HUES6 (cell line): ENCODE results near the gene SKIDA1.

ENCODE experiments used
- H3K27ac ChIP-seq: 2 replicates; pipeline ENCODE4 v1.7.0; 2013; ENCODE audit warnings: low read depth, mild to moderate bottlenecking, low read length, inconsistent platforms
- H3K27me3 ChIP-seq: 2 replicates; pipeline ENCODE4 v1.6.1; 2013; ENCODE audit warnings: low read length; ENCODE audit not compliant: control insufficient read depth, insufficient read depth
- H3K36me3 ChIP-seq: 2 replicates; pipeline ENCODE4 v1.6.1; 2013; ENCODE audit warnings: low read length; ENCODE audit not compliant: control insufficient read depth, insufficient read depth
- H3K4me1 ChIP-seq: 2 replicates; pipeline ENCODE4 v1.6.1; 2013; ENCODE audit warnings: low read length; ENCODE audit not compliant: control insufficient read depth, insufficient read depth
- H3K4me3 ChIP-seq: 2 replicates; pipeline ENCODE4 v1.5.1; 2013; ENCODE audit warnings: low read depth, low read length
- H3K9ac ChIP-seq: one replicate; pipeline ENCODE4 v1.6.1; 2013; ENCODE audit warnings: mild to moderate bottlenecking, low read length
- H3K9me3 ChIP-seq: 2 replicates; pipeline ENCODE4 v1.6.1; 2013; ENCODE audit warnings: low read depth, low read length; ENCODE audit not compliant: control insufficient read depth, insufficient read depth

The SKIDA1 gene

DNA sequence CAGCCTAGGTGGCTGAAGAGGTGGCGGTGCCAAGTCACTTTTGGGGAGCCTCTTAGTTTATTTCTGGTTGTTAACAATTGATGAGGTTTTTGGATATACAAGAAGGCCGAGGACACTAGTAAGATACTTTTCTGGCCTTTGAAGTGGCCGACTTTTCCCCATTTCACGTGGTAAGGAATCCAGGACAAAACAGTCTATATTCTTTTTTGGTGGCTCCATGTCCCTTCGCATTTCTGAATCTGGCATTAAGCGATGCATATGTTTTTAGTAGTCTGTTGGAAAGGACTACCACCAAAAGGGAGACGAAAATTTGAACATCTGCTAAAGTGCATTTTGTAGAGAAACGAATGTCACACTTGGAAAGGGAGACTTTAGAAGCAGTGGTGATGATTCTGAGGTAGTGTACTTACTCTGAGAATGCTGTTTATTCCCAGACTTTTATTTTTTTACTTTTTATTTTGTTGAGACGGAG is 10.0 kb upstream of the SKIDA1 start:
- no peaks in the 10 kb centered on the region for H3K27me3 ChIP-seq
- peak overlapping the region; percentile 67; the same call in 1 of the 2 replicates for H3K27ac ChIP-seq

DNA sequence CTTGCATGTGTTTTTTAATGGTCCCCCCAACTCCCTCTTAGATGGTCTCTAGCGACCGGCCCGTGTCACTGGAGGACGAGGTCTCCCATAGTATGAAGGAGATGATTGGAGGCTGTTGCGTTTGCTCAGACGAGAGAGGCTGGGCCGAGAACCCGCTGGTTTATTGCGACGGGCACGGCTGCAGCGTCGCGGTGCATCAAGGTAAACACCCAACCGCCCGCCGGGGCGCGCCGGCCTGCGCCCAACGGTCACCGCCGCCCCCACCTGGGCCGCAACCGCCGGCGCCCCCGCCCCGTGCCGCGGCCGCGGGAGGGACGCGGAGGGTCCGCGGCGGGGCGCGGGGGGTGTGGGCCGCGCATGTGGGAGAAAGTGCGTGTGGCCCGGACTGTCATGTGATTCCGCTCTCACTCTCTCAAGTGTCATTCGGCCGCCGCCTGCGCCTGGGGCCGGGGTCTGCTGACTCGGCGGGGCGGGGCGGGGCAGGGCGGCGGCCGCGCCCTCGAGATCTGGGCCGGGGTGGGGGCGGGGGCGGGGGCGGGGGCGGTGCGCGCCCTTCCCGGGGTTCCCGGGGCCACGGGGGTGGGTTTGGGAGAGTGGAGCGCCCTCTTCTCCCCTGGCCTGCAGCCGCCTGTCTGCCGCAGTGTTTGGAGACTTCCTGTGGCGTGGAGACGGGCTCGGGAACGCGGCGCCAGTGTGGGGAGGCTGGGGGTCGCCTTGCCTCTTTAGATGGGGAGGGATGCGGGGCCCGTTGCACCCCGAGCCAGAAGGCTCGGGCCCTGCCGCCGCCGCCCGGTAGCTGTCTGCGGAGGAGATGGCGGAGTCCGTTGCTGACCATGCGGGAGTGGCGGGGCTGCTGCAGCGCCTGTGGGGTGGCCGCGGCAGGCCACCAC is 9.4 kb upstream of the SKIDA1 start:
- peak overlapping the region; percentile 67; the same call in 1 of the 2 replicates for H3K27ac ChIP-seq
- H3K4me3 ChIP-seq, result peak overlapping the region; percentile 85
- peak overlapping the region; percentile 89 for H3K9ac ChIP-seq
- H3K27me3 ChIP-seq, result no peaks in the 10 kb centered on the region
- peaks cover 34% of the 10 kb centered on the region for H3K36me3 ChIP-seq
- no peaks in the 10 kb centered on the region for H3K9me3 ChIP-seq
- peaks cover 37% of the 10 kb centered on the region for H3K4me1 ChIP-seq

More for the DNA sequence above, 10.0 kb upstream of the SKIDA1 start:
- Histone ChIP-seq H3K36me3 (peaks cover 41% of the 10 kb centered on the region), H3K9me3 (no peaks in the 10 kb centered on the region), H3K9ac (peak overlapping the region; percentile 89), H3K4me1 (peaks cover 35% of the 10 kb centered on the region), H3K4me3 (peak overlapping the region; percentile 85)

DNA sequence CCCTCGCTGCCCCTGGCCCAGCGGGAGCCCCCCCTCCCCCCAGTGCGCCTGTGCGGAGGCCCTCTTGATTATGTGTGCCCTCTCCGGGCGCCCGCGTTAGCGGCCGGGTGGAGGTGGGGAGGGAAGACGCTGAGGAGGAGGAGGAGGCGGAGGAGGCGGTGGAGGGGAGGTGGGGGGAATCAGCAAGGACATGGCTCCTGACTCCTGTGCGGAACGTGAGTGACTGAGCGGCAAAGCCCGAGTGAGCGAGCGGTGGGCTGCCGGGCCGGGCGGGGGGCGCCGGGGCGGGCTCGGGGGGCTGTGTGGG is 8.8 kb upstream of the SKIDA1 start:
- peak overlapping the region; percentile 85 for H3K4me3 ChIP-seq
- peaks cover 43% of the 10 kb centered on the region for H3K4me1 ChIP-seq
- peaks cover 28% of the 10 kb centered on the region for H3K36me3 ChIP-seq
- no peak overlapping the region; the same call in 1 of the 2 replicates for H3K27ac ChIP-seq
- H3K9ac ChIP-seq, result peak overlapping the region; percentile 87
- H3K9me3 ChIP-seq, result no peaks in the 10 kb centered on the region
- no peaks in the 10 kb centered on the region for H3K27me3 ChIP-seq

DNA sequence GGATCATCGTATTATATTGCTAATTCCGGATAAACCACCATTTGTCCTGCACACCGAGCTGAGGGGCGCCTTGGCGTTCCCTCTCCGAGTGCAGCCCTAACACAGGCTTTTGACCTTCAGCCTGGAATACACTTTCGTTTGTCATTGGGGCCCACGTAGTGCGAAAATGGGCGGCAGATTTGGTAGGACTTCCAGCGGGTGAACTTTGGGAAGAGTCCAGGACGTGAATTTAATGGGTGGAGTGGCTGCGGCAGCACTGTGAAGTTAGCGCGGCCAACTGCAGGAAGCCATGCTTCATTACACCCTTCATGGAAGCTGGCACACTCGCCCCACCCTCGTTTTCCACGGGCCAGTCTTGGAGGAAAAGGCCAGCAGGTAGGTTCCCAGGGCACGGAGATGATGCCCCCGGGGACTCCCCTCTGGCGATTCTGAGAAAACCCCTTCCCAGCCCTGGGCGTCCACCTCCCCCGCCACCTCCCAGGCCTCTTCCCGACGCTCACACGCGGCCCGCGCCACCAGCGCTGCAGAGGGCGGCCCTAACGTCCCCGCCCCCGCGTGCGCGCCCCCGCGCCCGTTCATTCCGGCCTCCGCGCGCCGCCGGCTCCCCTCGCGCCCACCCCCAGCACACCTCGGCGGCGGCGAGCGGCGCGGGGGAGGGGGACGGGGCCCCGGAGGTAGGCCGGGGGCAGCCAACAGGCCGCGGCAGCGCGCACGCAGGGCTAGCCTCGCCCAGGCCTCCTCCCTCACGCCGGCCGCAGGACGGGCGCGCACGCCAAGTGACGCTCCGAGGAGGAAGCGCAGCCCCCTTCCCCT is 8.2 kb upstream of the SKIDA1 start, which contains the start of gene MLLT10:
Gene MLLT10 (plus strand): TSS at position 766 of the 813 bp plus-strand sequence. CDS start 413 bp downstream, outside the sequence.
- H3K9me3 ChIP-seq, result no peaks in the 10 kb centered on the region
- H3K27ac ChIP-seq, result peak within 1 kb of the TSS; percentile 96
- H3K4me3 ChIP-seq, result peak within 1 kb of the TSS; percentile 85
- H3K36me3 ChIP-seq, result peaks cover 22% of the 10 kb centered on the region
- H3K27me3 ChIP-seq, result no peaks in the 10 kb centered on the region
- H3K9ac ChIP-seq, result peak within 1 kb of the TSS; percentile 95
- peaks cover 48% of the 10 kb centered on the region for H3K4me1 ChIP-seq

DNA sequence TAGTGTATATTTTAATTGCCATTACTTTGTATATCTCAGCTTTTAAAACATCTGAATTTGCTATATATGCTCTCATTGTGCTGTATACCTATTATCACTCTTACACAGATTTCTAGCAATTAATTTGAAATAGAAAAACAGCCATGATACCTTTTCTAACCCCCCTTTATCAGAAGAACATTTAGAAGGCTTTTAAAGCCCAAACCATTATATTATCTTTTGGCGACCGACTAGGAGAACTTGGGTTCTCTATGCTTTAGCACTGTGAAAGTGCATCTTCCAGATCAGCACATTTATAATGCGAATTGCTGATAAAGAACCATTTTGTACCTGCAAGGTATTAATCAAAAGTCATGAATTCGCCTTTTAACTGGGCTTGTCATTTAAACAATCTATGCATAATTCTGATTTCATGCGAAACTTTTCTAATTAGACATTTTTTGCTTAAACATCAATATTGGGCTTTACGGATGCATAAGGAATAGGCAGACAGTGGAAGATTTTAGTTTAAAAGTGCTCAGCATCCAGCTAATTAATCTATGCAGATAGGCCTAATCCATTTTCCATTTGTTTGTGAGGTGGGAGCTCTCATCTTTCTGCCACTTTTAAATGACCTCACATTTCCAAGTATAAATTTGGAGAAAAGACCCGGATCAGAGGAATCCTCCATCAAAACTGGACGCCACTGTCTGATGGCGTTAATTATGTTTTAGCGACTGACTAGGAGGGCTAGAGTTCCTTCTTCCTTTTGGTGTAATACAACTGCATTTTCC is 7.4 kb upstream of the SKIDA1 start:
- Histone ChIP-seq H3K4me3 (peak overlapping the region; percentile 76), H3K9ac (peak overlapping the region; percentile 95), H3K27ac (peak overlapping the region; percentile 96), H3K36me3 (peaks cover 15% of the 10 kb centered on the region), H3K9me3 (no peaks in the 10 kb centered on the region), H3K4me1 (peaks cover 55% of the 10 kb centered on the region), H3K27me3 (no peaks in the 10 kb centered on the region)

DNA sequence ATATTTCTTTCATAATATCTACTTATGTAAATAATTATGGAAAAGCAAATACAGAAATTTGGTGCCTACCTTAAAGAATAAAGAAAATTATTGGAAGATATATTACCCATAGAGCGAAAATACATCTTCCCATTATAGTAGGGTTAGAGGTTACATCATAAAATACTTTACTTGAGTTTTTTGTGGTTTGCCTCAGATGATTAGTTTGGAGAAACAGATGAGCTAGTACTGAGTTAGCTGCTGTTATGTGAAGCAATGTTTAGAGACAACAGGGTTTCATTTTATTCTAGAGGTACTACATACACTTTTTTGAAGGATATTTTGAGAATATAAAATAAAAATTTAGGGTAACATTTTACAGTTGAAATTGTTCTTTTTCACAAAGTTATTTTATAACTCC is 5.7 kb upstream of the SKIDA1 start:
- no peak overlapping the region for H3K9ac ChIP-seq
- no peak overlapping the region for H3K27ac ChIP-seq
- H3K4me1 ChIP-seq, result peaks cover 52% of the 10 kb centered on the region

DNA sequence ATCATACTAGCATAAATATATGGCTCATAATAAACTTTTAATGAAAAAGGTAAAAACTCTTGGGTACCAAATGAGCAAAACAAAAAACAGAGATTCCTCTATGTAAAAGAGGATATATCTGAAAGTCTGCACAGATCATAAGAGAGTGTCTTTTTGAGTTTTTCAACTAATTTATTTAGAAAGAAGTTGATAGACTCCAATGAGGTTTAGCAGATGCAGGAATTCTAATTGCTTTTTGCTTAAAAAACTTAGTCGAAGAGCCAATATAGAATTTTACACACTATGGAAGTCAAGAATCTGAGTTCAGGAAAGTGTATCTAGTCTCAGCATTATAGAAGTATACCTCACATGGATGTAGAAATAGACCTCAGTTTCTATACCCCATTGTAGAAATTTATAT is 5.2 kb upstream of the SKIDA1 start:
- Histone ChIP-seq H3K27ac (no peak overlapping the region), H3K36me3 (no peaks in the 10 kb centered on the region), H3K4me1 (peaks cover 47% of the 10 kb centered on the region), H3K27me3 (no peaks in the 10 kb centered on the region), H3K4me3 (no peak overlapping the region), H3K9ac (no peak overlapping the region), H3K9me3 (no peaks in the 10 kb centered on the region)

More for the DNA sequence above, 5.7 kb upstream of the SKIDA1 start:
- H3K4me3 ChIP-seq, result no peak overlapping the region
- no peaks in the 10 kb centered on the region for H3K27me3 ChIP-seq
- no peaks in the 10 kb centered on the region for H3K36me3 ChIP-seq
- no peaks in the 10 kb centered on the region for H3K9me3 ChIP-seq

DNA sequence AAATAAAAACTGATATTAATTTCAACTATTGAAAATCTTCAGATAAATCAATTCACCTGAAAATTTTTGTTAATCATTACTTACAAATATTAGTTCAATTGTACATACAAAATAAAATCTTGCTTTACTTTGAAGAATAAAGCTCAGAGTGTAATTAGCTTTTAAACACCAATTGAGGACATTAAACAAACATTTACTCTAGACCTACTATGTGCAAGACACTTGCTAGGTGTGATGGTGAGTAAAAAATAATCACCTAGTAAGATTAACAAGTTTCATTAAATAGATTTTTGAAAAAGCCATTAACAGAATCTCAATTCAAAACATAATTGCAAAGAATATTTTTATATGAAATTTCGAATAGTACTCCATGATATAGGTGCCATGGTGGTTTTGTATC is 4.7 kb upstream of the SKIDA1 start:
- H3K27me3 ChIP-seq, result no peaks in the 10 kb centered on the region
- H3K4me1 ChIP-seq, result peaks cover 45% of the 10 kb centered on the region
- H3K9me3 ChIP-seq, result no peaks in the 10 kb centered on the region
- no peak overlapping the region for H3K9ac ChIP-seq
- H3K36me3 ChIP-seq, result no peaks in the 10 kb centered on the region
- no peak overlapping the region for H3K27ac ChIP-seq
- no peak overlapping the region for H3K4me3 ChIP-seq

DNA sequence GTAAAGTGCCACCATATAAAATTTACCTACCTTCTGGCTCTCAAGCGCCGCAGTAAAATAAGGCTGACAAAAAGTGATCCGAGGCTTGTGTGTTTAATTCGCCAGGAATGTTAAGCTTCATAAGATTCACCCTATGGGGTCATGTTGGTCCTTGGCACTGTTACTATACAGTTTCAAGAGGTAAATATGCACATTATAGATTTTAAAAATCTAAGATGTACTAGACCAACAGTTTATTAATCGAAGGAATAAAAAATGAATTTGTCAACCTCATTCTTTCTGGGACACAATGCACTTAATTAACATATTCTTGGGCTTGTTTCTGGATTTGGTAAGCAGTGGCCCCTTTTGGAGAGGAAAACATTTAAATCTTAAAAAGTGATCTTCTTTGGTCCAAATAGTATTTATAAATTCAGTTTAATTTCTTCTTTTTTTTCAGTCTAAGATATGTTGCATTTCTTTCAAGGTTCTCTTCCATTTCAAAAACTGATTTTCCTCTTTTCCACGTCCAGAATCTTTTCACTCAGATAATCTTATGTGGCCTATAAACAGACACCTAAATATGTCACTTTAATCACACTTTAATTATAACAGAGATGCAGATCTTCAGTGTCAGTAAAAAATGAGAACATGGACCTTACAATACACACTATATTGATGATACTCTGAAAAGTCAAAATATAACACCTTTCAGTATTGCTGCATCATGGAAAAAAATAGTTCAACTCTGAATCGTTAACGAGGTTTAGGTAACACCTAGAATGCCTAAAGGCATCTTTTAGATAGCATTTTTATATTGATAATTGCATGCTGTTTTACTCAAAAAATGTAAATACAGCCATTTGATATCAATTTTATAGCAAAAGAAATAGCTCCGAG is 3.8 kb upstream of the SKIDA1 start:
- Histone ChIP-seq H3K27me3 (no peaks in the 10 kb centered on the region), H3K4me3 (peak overlapping the region; percentile 77), H3K9ac (peak overlapping the region; percentile 99), H3K36me3 (no peaks in the 10 kb centered on the region), H3K4me1 (peaks cover 45% of the 10 kb centered on the region), H3K27ac (peak overlapping the region; percentile 100), H3K9me3 (no peaks in the 10 kb centered on the region)
